Transverse colon (tissue), 4 donors: Measurements from ENCODE around the gene PDK2.

Source experiments
- CTCF ChIP-seq, 5 experiments: fragments of 200-600 bp in 3 of 5; fragments of 450-650 bp in 2 of 5; sonication (generic) in 3 of 5; IDR thresholded peaks; 1 replicate in 2 of 5; 2 replicates in 3 of 5; pipeline ENCODE4 v1.5.1; 2016 to 2017; ENCODE audit warnings: antibody characterized with exemption in 5 of 5, inconsistent platforms in 3 of 5, mild to moderate bottlenecking in 2 of 5, moderate library complexity in 1 of 5
- POLR2A ChIP-seq: fragments of 450-650 bp; IDR thresholded peaks from one replicate; pipeline ENCODE4 v1.6.1; 2016; ENCODE audit warnings: antibody characterized with exemption, mild to moderate bottlenecking, moderate library complexity
- POLR2AphosphoS5 ChIP-seq, 3 donors: sonication (generic); formaldehyde crosslinking; IDR thresholded peaks; one replicate each; pipeline ENCODE4 v1.6.1; 2016; ENCODE audit warnings: antibody characterized with exemption in 3 of 3

GRCh38 chr17:50129353-50129727, 34.2 kb downstream of the PDK2 start:
- TF ChIP-seq CTCF (IDR thresholded peaks at IDR 0.05) (no peak), POLR2A (no peak), POLR2AphosphoS5 (IDR thresholded peaks at IDR 0.05) (no peak)
